IPS DF 6.9 (cell line): ENCODE data around the gene PARD3.

ENCODE experiments used
- DNase-seq: peaks from one replicate; pipeline ENCODE4 v3.0.0-alpha.2; 2013; ENCODE audit warnings: low read depth, low spot score
- H3K27ac ChIP-seq: one replicate; pipeline ENCODE4 v1.5.1; 2013; ENCODE audit warnings: low read length, control low read depth
- H3K27me3 ChIP-seq: 2 replicates; pipeline ENCODE4 v1.6.1; 2013; ENCODE audit warnings: mild to moderate bottlenecking, low read length; ENCODE audit not compliant: control insufficient read depth, insufficient read depth
- H3K36me3 ChIP-seq: 2 replicates; pipeline ENCODE4 v1.6.1; 2013; ENCODE audit warnings: low read length; ENCODE audit not compliant: control insufficient read depth, insufficient read depth
- H3K4me1 ChIP-seq: 2 replicates; pipeline ENCODE4 v1.6.1; 2013; ENCODE audit warnings: low read length; ENCODE audit not compliant: control insufficient read depth, insufficient read depth
- H3K4me3 ChIP-seq: 2 replicates; pipeline ENCODE4 v1.5.1; 2013; ENCODE audit warnings: mild to moderate bottlenecking, low read length
- H3K9me3 ChIP-seq: 2 replicates; pipeline ENCODE4 v1.6.1; 2013; ENCODE audit warnings: low read length, inconsistent platforms; ENCODE audit not compliant: control insufficient read depth, insufficient read depth
- WGBS: extraction: QIAGEN DNeasy Blood & Tissue Kit; methylation state at CpG from one replicate; pipeline ENCODE4 v1.1.7; 2013; ENCODE audit warnings: mixed read lengths, missing lambda C conversion rate; ENCODE audit not compliant: insufficient read length, insufficient coverage; 5-methylcytosine and 5-hydroxymethylcytosine counted together

Gene PARD3

GRCh38 chr10:34126371-34127151, 688.5 kb downstream of the PARD3 start:
- H3K4me3 ChIP-seq: no peak overlapping the region
- no peak overlapping the region for H3K27ac ChIP-seq
- H3K9me3 ChIP-seq: no peaks in the 10 kb centered on the region
- DNase-seq: no peak
- H3K27me3 ChIP-seq: no peaks in the 10 kb centered on the region
- H3K36me3 ChIP-seq: no peaks in the 10 kb centered on the region
- no CpG with 5 or more reads among the region's 1 CpG for WGBS
- H3K4me1 ChIP-seq: no peaks in the 10 kb centered on the region

GRCh38 chr10:34125702-34126101, 689.4 kb downstream of the PARD3 start:
- no peaks in the 10 kb centered on the region for H3K4me1 ChIP-seq
- no peaks in the 10 kb centered on the region for H3K9me3 ChIP-seq
- WGBS: no CpG with 5 or more reads among the region's 5 CpGs
- no peaks in the 10 kb centered on the region for H3K27me3 ChIP-seq
- no peak overlapping the region for H3K4me3 ChIP-seq
- no peak overlapping the region for H3K27ac ChIP-seq
- no peak for DNase-seq
- no peaks in the 10 kb centered on the region for H3K36me3 ChIP-seq

GRCh38 chr10:34124522-34125035, 690.5 kb downstream of the PARD3 start:
- Histone ChIP-seq H3K4me1 (no peaks in the 10 kb centered on the region), H3K27ac (no peak overlapping the region), H3K9me3 (no peaks in the 10 kb centered on the region), H3K4me3 (no peak overlapping the region), H3K27me3 (no peaks in the 10 kb centered on the region), H3K36me3 (no peaks in the 10 kb centered on the region)
- no CpG with 5 or more reads among the region's 6 CpGs for WGBS
- DNase-seq: no peak

GRCh38 chr10:34121781-34122622, 693.1 kb downstream of the PARD3 start:
- Histone ChIP-seq H3K27ac (no peak overlapping the region), H3K4me1 (no peaks in the 10 kb centered on the region; the same call in 1 of the 2 replicates), H3K36me3 (no peaks in the 10 kb centered on the region), H3K9me3 (no peaks in the 10 kb centered on the region), H3K27me3 (no peaks in the 10 kb centered on the region), H3K4me3 (no peak overlapping the region)
- DNase-seq: no peak
- WGBS: no CpG with 5 or more reads among the region's 7 CpGs

DNA sequence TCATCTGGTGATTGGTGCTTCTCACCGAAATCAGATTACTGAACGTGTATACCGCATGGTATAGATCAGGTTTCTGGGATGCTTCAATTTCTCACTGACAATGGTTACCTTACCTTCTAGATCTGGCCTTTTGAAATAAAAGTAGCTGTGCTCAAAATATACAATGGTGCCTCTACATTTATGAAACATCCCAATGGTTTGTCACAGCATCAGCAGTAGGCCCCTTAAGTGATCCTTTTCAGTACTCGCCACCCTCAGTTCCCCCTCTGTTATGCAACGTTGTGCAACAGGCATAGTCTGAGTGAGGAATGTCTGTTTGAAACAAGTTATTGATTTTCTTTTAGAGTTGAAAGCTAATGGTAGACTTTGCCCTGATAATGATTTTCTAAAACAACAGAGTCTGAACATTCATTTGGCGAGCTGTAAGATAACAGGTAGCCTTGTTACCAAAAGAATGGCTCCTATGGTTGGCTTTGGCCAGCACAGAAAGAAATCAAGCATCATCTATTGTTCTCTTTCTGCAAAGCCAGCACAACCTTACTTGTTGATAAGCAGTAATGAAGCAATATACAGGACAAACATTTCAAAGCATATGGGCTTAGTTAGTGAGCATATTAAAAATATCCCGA, 693.9 kb downstream of the PARD3 start:
- no peaks in the 10 kb centered on the region for H3K9me3 ChIP-seq
- WGBS: no CpG with 5 or more reads among the region's 7 CpGs
- no peaks in the 10 kb centered on the region; the same call in 1 of the 2 replicates for H3K4me1 ChIP-seq
- H3K36me3 ChIP-seq: no peaks in the 10 kb centered on the region
- H3K4me3 ChIP-seq: no peak overlapping the region
- H3K27ac ChIP-seq: no peak overlapping the region
- no peaks in the 10 kb centered on the region for H3K27me3 ChIP-seq
- DNase-seq: no peak

- no peaks in the 10 kb centered on the region for H3K36me3 ChIP-seq
- H3K27ac ChIP-seq: no peak overlapping the region
- no peaks in the 10 kb centered on the region for H3K27me3 ChIP-seq
- no CpG with 5 or more reads among the region's 25 CpGs for WGBS
- H3K4me3 ChIP-seq: no peak overlapping the region
- H3K9me3 ChIP-seq: no peaks in the 10 kb centered on the region
- no peaks in the 10 kb centered on the region; the same call in 1 of the 2 replicates for H3K4me1 ChIP-seq
- DNase-seq: no peak
Measured at GRCh38 chr10:34119456-34119855, 695.6 kb downstream of the PARD3 start.

GRCh38 chr10:34116681-34117271, 698.3 kb downstream of the PARD3 start:
- H3K4me3 ChIP-seq: no peak overlapping the region
- no peaks in the 10 kb centered on the region for H3K9me3 ChIP-seq
- whole genome bisulfite sequencing: no CpG with 5 or more reads among the region's 16 CpGs
- H3K27me3 ChIP-seq: no peaks in the 10 kb centered on the region
- no peak overlapping the region for H3K27ac ChIP-seq
- H3K36me3 ChIP-seq: no peaks in the 10 kb centered on the region
- no peaks in the 10 kb centered on the region; the same call in 1 of the 2 replicates for H3K4me1 ChIP-seq
- no peak for DNase-seq

GRCh38 chr10:34116220-34116641, 698.9 kb downstream of the PARD3 start:
- Histone ChIP-seq H3K36me3 (no peaks in the 10 kb centered on the region), H3K4me3 (no peak overlapping the region), H3K9me3 (no peaks in the 10 kb centered on the region), H3K27ac (no peak overlapping the region), H3K4me1 (no peaks in the 10 kb centered on the region; the same call in 1 of the 2 replicates), H3K27me3 (no peaks in the 10 kb centered on the region)
- WGBS: 100% methylated on average over 1 of the region's 6 CpGs
- DNase-seq: no peak

DNA sequence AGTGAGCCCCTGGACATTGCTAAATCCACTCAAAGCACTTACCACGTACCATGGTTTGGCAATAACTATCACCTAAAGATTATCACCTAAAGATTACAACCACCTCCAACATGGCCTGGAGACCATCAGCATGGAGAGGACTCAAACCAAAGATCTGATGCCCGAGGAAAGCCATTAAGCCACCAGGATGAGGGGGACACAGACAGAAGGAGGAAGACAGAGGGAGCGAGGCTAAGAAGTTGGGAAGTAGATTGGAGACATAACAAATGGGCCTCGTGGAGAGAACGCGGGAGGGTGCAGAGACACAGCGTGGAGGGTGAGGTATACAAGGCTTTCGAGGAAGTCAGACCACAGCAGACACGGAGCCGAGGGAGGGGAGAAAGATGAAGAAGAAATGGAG, 700.2 kb downstream of the PARD3 start:
- no peaks in the 10 kb centered on the region; the same call in 1 of the 2 replicates for H3K4me1 ChIP-seq
- no peaks in the 10 kb centered on the region for H3K9me3 ChIP-seq
- no CpG with 5 or more reads among the region's 10 CpGs for WGBS
- no peak overlapping the region for H3K27ac ChIP-seq
- no peaks in the 10 kb centered on the region for H3K36me3 ChIP-seq
- DNase-seq: no peak
- H3K4me3 ChIP-seq: no peak overlapping the region
- no peaks in the 10 kb centered on the region for H3K27me3 ChIP-seq
